Left ventricle myocardium inferior (tissue), 1 donor: ENCODE measurements around the gene UQCRHL. TPM values are rescaled to one million over a fixed set of nuclear protein-coding genes. Genes with fewer than 3 reads are reported as not detected.
"Not testable (repeated sequence)": the region's sequence is repeated elsewhere in the genome, so short reads cannot be mapped to it uniquely, and the experiment has no call there.

ENCODE experiments used
- DNase-seq: peaks from one replicate; pipeline ENCODE4 v3.0.0-alpha.2; 2020
- H3K27ac ChIP-seq: fragments of 200-600 bp; replicated peaks from 2 replicates; pipeline ENCODE4 v1.8.0; 2021
- H3K27me3 ChIP-seq: fragments of 200-600 bp; 2 replicates; pipeline ENCODE4 v1.8.0; 2021; ENCODE audit warnings: low read depth
- H3K36me3 ChIP-seq: fragments of 200-600 bp; 2 replicates; pipeline ENCODE4 v1.8.0; 2021
- H3K4me1 ChIP-seq: fragments of 200-600 bp; 2 replicates; pipeline ENCODE4 v1.8.0; 2021
- H3K4me3 ChIP-seq: fragments of 200-600 bp; 2 replicates; pipeline ENCODE4 v1.8.0; 2021; ENCODE audit warnings: mild to moderate bottlenecking, moderate library complexity
- H3K9me3 ChIP-seq: fragments of 200-600 bp; replicated peaks from 2 replicates; pipeline ENCODE4 v1.8.0; 2021
- intact Hi-C: fragments of 100-400 bp; cut with micrococcal nuclease; formaldehyde crosslinking; loops from one replicate; pipeline ENCODE4 v1.11.0; 2022
- total RNA-seq: library from RNA; stranded (reverse); fragmentation: NEBNext Ultra II Directional; extraction: Animal tissue kit (Norgen Biotek cat#: 25700); gene quantifications from one replicate; pipeline ENCODE4 v1.2.1, GENCODE V29; 2021
- TF ChIP-seq, protein P1 (sequence below): fragments of 200-600 bp; IDR thresholded peaks from 2 replicates; pipeline ENCODE4 v1.8.0; 2021; ENCODE audit warnings: antibody characterized with exemption, mild to moderate bottlenecking, borderline replicate concordance
- donor health status: DM: no; HTN: yes; CAD: no; lungs with severe emphysema.

Gene UQCRHL
- total RNA-seq, 1 donor from 2014 or later, result 6.0 TPM

DNA sequence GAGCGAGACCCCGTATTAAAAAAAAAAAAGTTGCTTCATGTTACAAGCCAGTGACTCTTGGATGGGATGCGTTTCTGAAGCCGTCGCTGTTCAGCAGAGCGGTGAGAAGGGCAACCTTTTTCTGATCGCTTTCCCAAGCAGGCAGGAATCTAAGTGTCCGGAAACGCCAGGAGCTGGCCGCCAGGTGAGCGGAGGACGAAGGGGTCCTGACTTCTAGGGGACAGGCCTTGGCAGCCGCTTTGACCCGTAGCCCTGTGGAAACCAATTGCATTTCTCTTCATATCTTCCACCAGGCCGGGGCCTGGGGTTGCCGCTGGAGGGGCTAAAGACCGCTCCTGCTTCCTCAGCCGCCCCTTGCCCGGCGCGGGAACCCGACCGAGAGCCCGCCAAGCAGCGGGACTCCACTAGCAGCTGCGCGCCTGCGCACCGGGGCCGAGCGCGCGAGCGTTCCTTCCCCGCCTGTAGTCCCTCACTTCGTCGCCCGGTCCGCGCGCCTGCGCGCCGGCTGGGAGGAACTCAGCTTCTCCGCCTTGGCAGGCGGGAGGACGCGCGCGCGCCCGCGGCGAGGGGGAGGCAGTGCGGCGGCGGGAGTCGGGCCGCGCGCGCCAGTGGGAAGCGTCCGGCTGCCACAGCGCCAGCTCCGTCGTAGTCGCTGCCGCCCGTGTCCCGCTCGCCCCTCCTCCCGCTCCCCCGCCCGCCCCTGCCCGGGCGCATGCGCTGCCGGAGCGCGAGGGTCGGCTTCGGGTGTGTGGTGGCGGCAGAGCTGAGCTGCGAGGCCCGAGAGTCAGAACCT lies 39.8 kb upstream of the UQCRHL start, which contains the start of gene SPEN:
SPEN (plus strand) TSS at position 608 of the 793 bp plus-strand sequence. CDS start 361 bp downstream, outside the sequence.
- Histone ChIP-seq H3K9me3 (no peaks in the 10 kb centered on the region), H3K4me1 (peaks cover 78% of the 10 kb centered on the region), H3K27me3 (no peaks in the 10 kb centered on the region), H3K4me3 (peak within 1 kb of the TSS; percentile 76), H3K27ac (peak within 1 kb of the TSS; percentile 98), H3K36me3 (no peaks in the 10 kb centered on the region)
- peak; percentile 98 for DNase-seq
- TF ChIP-seq, protein P1, sequence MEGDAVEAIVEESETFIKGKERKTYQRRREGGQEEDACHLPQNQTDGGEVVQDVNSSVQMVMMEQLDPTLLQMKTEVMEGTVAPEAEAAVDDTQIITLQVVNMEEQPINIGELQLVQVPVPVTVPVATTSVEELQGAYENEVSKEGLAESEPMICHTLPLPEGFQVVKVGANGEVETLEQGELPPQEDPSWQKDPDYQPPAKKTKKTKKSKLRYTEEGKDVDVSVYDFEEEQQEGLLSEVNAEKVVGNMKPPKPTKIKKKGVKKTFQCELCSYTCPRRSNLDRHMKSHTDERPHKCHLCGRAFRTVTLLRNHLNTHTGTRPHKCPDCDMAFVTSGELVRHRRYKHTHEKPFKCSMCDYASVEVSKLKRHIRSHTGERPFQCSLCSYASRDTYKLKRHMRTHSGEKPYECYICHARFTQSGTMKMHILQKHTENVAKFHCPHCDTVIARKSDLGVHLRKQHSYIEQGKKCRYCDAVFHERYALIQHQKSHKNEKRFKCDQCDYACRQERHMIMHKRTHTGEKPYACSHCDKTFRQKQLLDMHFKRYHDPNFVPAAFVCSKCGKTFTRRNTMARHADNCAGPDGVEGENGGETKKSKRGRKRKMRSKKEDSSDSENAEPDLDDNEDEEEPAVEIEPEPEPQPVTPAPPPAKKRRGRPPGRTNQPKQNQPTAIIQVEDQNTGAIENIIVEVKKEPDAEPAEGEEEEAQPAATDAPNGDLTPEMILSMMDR, result peak; percentile 23
- intact Hi-C loops, result no loop called here

DNA sequence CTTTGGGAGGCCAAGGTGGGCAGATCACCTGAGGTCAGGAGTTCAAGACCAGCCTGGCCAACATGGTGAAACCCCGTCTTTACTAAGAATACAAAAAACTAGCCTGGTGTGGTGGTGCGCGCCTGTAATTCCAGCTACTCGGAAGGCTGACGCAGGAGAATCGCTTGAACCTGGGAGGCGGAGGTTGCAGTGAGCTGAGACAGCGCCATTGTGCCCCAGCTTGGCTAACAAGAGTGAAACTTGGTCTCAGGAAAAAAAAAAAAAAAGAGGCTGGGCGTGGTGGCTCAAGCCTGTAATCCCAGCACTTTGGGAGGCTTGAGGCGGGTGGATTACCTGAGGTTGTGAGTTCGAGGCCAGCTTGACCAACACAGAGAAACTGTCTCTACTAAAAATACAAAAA lies 38.6 kb upstream of the UQCRHL start:
- Histone ChIP-seq H3K4me3 (peak overlapping the region; percentile 76), H3K27ac (peak overlapping the region; percentile 98), H3K4me1 (peaks cover 66% of the 10 kb centered on the region)
- H3K9me3 ChIP-seq, DNase-seq, H3K27me3 ChIP-seq, intact Hi-C loops, H3K36me3 ChIP-seq: not testable (repeated sequence)

DNA sequence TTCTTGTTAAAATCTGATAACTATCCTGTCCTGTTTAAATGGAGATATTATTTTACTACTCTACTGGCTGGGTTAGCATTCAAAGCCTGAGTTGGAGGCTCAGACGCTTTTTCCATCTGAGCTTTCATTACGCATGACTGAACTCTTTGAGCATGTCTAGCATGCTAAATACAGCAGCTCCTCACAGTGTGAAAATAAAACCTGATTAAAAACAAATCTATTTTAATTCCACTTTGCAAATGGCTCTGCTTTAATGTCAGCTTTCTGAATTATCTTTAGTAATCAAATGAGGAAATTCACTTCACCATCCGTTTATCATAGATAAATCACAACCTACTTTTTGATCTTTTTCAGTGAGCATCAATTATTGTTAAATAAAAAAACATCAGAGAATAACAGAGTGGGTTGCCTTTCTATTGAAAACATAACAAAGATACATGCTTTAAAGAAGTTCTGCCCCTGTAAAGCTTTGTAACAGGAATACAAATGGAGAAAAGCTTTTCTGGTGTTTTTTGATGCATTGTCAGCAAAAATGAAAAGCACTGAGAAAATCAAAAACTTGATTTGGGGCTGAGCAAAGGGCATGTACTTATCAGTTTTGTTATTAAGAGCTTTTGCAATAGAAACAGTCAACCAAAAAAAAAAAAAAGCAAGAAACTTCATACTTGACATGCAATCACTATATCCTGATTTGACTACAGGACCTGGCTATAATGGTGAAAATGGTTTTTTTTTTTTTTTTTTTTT lies 36.5 kb upstream of the UQCRHL start:
- Histone ChIP-seq H3K27ac (peak overlapping the region; percentile 54), H3K27me3 (no peaks in the 10 kb centered on the region), H3K36me3 (no peaks in the 10 kb centered on the region), H3K9me3 (no peaks in the 10 kb centered on the region), H3K4me3 (no peak overlapping the region), H3K4me1 (peaks cover 45% of the 10 kb centered on the region)
- no peak for DNase-seq
- TF ChIP-seq, protein P1, result no peak
- intact Hi-C loops, result no loop called here

DNA sequence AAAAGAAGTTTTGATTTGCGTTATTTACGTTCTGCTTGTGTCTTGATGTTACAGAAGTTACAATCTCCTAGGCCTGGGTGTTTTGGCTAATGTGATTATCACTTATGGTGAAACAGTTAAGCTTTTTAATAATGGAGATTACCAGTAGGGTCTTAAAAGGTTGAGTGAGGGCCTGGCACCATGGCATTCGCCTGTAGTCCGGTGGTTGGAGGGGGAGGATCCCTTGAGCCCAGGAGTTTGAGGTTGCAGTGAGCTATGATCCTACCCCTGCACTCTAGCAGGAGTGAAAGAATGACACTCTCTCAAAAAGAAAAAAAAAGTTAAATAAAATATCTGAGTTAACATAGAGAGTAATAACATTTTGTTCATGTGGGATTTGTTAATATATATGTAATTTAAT lies 31.3 kb upstream of the UQCRHL start:
- Histone ChIP-seq H3K9me3 (no peaks in the 10 kb centered on the region), H3K36me3 (no peaks in the 10 kb centered on the region), H3K27ac (no peak overlapping the region), H3K4me1 (peaks cover 20% of the 10 kb centered on the region), H3K4me3 (no peak overlapping the region), H3K27me3 (no peaks in the 10 kb centered on the region)
- intact Hi-C loops, result no loop called here
- TF ChIP-seq, protein P1, result no peak
- no peak for DNase-seq

DNA sequence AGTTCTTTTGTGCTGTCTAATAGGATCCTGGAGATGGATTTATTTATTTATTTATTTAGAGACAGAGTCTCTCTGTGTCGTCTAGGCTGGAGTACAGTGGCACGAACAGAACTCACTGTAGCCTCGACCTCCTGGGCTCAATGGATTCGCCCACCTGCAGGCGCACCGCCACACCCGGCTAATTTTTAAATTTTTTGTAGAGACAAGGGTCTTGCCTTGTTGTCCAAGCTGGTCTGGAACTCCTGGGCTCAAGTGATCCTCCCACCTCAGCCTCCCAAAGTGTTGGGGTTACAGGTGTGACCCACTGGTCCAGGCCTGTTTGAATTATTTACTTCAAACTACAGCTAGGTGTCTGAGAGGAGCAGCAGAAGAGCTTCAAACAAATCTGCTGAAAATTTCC lies 30.5 kb upstream of the UQCRHL start:
- TF ChIP-seq, protein P1, result no peak
- no peak for DNase-seq
- no peaks in the 10 kb centered on the region for H3K36me3 ChIP-seq
- H3K27me3 ChIP-seq, result no peaks in the 10 kb centered on the region
- no peak overlapping the region for H3K4me3 ChIP-seq
- intact Hi-C loops, result no loop called here
- H3K9me3 ChIP-seq, result no peaks in the 10 kb centered on the region
- peaks cover 26% of the 10 kb centered on the region for H3K4me1 ChIP-seq
- H3K27ac ChIP-seq, result peak overlapping the region; percentile 97
